BJ (cell line): ENCODE measurements around the gene CNP. TPM values are rescaled to one million over a fixed set of nuclear protein-coding genes. Genes with fewer than 3 reads are reported as not detected.
"Not testable (repeated sequence)": the region's sequence is repeated elsewhere in the genome, so short reads cannot be mapped to it uniquely, and the experiment has no call there.

Experiments used
- CTCF ChIA-PET: fragments of 350-600 bp; formaldehyde crosslinking; extraction: SDS; loops from one replicate; lab custom pipeline; 2021; ENCODE audit warnings: antibody characterized with exemption, inconsistent platforms; lab: Yijun Ruan, JAX
- POLR2A ChIA-PET: fragments of 300-600 bp; sonication (Branson Sonifier 250); formaldehyde crosslinking; extraction: SDS; loops from one replicate; lab custom pipeline; 2021; ENCODE audit warnings: antibody characterized with exemption; lab: Charles Lee
- DNase-seq: peaks from one replicate; pipeline ENCODE4 v3.0.0-alpha.2; 2011; ENCODE audit warnings: low read depth
- H3K27me3 ChIP-seq: 2 replicates; pipeline ENCODE4 v1.6.0; 2011; ENCODE audit warnings: low read length; ENCODE audit not compliant: control insufficient read depth, insufficient read depth
- H3K36me3 ChIP-seq: 2 replicates; pipeline ENCODE4 v1.5.1; 2011; ENCODE audit warnings: low read length; ENCODE audit not compliant: control insufficient read depth, insufficient read depth
- H3K4me3 ChIP-seq: 2 replicates; pipeline ENCODE4 v1.5.1; 2011; ENCODE audit warnings: low read depth, mild to moderate bottlenecking, control low read depth, low read length
- polyA plus RNA-seq: library from polyadenylated mRNA; depleted of rRNA; stranded (reverse); fragments of >200 nt; gene quantifications from 2 replicates; pipeline ENCODE4 v1.2.3, GENCODE V29; 2011
- TF ChIP-seq, protein P1 (sequence below): IDR thresholded peaks from 2 replicates; pipeline ENCODE4 v1.5.1; 2011; ENCODE audit warnings: low read depth, mild to moderate bottlenecking, control low read depth, inconsistent platforms, low read length, moderate library complexity; ENCODE audit not compliant: insufficient read depth

The CNP gene
- polyA plus RNA-seq, 1 experiment: 66.2 TPM

DNA sequence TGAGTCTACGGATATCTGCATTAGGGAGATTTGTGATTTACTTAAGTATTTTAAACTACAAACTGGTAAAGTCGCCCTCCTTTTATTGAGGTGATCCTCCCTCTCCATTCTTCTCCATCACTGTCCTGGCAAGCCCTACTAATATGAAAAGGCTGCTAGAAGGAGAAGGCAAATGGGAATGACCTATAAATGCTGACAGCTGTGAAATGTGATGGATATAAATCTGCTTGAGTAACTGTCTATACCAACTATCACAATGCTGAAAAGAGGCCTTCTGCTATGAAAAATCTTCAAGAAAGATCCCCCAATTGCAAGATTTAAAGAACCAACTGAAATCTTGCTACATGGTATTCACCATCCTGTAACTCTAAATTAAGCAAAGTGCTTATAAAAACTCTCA is 35.1 kb downstream of the CNP start:
- TF ChIP-seq, protein P1, sequence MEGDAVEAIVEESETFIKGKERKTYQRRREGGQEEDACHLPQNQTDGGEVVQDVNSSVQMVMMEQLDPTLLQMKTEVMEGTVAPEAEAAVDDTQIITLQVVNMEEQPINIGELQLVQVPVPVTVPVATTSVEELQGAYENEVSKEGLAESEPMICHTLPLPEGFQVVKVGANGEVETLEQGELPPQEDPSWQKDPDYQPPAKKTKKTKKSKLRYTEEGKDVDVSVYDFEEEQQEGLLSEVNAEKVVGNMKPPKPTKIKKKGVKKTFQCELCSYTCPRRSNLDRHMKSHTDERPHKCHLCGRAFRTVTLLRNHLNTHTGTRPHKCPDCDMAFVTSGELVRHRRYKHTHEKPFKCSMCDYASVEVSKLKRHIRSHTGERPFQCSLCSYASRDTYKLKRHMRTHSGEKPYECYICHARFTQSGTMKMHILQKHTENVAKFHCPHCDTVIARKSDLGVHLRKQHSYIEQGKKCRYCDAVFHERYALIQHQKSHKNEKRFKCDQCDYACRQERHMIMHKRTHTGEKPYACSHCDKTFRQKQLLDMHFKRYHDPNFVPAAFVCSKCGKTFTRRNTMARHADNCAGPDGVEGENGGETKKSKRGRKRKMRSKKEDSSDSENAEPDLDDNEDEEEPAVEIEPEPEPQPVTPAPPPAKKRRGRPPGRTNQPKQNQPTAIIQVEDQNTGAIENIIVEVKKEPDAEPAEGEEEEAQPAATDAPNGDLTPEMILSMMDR: no peak
- no peak for DNase-seq
- Histone ChIP-seq H3K27me3 (no peaks in the 10 kb centered on the region), H3K4me3 (no peak overlapping the region), H3K36me3 (peaks cover 12% of the 10 kb centered on the region)
- CTCF ChIA-PET: no interaction called here
- POLR2A ChIA-PET: interaction anchor here (1.0 kb wide), 1 partner anchor 14 kb away, joined by 3 read pairs; no protein-coding TSS in a partner anchor

DNA sequence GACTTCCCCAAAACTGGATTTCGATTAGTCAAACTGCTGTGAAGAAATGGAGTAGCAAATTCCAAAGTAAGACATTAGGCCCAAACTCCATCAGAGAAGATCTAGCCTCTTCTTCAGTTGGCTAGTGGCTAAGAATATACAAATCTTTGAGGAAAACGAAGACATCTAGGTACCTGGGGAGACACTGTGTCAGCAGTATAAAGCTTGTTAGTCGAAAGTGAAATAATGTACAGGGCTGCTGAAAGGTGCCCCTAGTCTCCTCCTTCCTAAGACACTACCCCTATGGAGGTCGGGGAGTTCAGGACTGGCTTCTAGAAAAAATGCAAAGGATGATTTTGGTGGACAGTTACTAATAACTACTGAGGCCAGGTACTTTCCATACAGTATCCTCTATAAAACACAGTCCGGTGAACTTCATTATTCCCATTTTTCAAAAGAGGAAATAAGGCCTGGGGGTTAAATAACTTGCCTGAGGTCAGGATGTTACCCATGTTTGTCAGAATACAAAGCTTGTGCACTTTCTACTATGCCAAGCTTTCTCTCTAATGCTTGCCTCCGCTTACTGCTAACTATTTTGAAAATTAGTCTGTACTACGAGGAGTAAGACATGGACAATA is 35.7 kb downstream of the CNP start:
- CTCF ChIA-PET: interaction anchor here (1.2 to 1.4 kb wide), 2 partner anchors 16 to 36 kb away, joined by 3 to 4 read pairs; partner anchors contain the start of genes CNP and DNAJC7
- H3K4me3 ChIP-seq: no peak overlapping the region
- POLR2A ChIA-PET: interaction anchor here (1.0 kb wide), 2 partner anchors 13 to 15 kb away, joined by 3 to 4 read pairs; partner anchors contain the start of gene DNAJC7
- H3K36me3 ChIP-seq: peaks cover 8% of the 10 kb centered on the region
- no peaks in the 10 kb centered on the region for H3K27me3 ChIP-seq
- no peak for DNase-seq
- TF ChIP-seq, protein P1: no peak

DNA sequence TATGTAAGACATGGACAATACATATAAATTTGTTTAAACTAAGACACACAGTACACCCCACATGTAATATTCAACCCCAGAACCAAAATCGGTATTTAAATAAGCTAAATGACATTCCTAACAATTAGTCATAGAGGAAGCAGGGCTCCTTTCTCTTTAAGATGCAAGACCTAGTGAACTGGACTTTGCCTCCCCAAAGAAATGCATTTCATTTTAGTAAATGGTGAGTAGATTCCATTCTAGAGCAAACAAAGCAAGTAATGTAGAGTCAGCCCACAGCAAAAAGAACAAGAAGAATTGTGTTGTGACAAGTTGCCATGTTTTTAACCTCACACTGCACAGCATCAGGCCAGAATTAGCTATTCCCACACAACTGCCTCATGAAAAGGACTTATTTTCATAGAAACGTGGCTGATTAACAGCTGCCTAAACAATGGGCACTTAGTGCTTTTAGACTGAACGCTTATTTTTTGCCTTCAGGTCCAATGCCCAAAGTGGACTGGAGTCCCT is 36.3 kb downstream of the CNP start:
- H3K4me3 ChIP-seq: no peak overlapping the region
- CTCF ChIA-PET: interaction anchor here (1.2 to 2.3 kb wide), 3 partner anchors 15 to 37 kb away, joined by 3 to 9 read pairs (median 4); partner anchors contain the start of genes CNP and DNAJC7
- POLR2A ChIA-PET: interaction anchor here (0.6 to 1.0 kb wide), 3 partner anchors 13 to 15 kb away, joined by 3 to 4 read pairs (median 4); partner anchors contain the start of gene DNAJC7
- TF ChIP-seq, protein P1: no peak
- H3K27me3 ChIP-seq: no peaks in the 10 kb centered on the region
- peaks cover 5% of the 10 kb centered on the region for H3K36me3 ChIP-seq
- no peak for DNase-seq

DNA sequence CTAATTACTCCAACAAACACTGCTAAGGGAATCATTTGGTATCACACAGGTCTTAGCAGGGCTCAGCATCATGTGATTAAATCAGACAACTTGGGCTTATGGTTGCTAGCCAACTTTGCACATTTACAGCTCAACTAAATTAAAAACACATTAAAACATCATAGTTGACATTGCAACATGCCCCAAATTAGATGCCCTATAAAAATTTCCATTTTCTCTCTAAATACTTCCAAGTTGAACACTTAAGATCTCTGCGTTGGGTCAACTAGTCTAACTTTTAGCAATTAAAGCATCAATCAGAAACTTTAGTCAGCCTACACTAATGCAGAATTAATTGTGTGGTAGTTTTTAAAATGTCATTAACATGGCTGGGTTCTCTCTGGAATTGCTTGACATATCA is 38.6 kb downstream of the CNP start:
- Histone ChIP-seq H3K4me3 (no peak overlapping the region), H3K27me3 (no peaks in the 10 kb centered on the region), H3K36me3 (peaks cover 1% of the 10 kb centered on the region; the same call in 1 of the 2 replicates)
- TF ChIP-seq, protein P1: no peak
- ChIA-PET CTCF (interaction anchor here (2.3 kb wide), 1 partner anchor 20 kb away, joined by 9 read pairs; no protein-coding TSS in a partner anchor), POLR2A (no interaction called here)
- DNase-seq: peak; percentile 59

DNA sequence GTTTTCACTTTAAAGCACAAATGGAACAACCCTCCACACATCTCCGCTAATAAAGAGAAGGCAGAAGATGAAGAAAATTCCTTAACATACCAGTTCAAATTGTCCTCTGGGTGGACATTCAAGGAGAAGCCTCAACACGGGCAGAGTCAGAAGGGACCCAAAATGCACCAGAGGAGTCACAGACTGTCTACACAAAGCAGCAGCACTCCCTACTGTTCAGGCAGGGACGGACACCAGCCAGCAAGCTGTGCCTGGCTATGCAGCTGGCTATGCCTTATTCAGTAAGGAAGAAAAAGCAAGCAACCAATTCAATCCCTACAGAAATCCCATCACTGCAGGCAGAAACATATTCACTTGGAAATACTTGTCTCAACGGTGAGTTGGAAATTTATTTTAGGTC is 42.6 kb downstream of the CNP start:
- Histone ChIP-seq H3K4me3 (no peak overlapping the region), H3K27me3 (no peaks in the 10 kb centered on the region), H3K36me3 (no peaks in the 10 kb centered on the region)
- TF ChIP-seq, protein P1: 0 out of 2 replicates have a peak, but pooled peaks have one; percentile 2
- CTCF ChIA-PET: interaction anchor here (1.2 to 1.8 kb wide), 2 partner anchors 11 to 50 kb away, joined by 4 to 5 read pairs; partner anchors contain the start of gene NKIRAS2
- no peak for DNase-seq
- POLR2A ChIA-PET: no interaction called here

DNA sequence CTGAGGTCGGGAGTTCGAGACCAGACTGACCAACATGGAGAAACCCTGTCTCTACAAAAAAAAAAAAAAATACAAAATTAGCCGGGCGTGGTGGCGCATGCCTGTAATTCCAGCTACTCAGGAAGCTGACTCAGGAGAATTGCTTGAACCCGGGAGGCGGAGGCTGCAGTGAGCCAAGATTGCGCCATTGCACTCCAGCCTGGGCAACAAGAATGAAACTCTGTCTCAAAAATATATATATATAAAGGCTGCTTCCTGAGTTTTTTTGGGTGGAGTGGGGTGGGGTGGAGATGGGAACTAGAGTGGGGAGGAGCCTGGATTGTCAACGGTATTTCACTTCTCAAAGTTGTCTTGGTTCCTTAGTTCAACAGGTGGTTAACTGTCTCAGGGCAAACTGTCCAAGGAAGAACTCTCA is 43.7 kb downstream of the CNP start:
- not testable (repeated sequence) for H3K36me3 ChIP-seq, H3K27me3 ChIP-seq, H3K4me3 ChIP-seq, DNase-seq
- ChIA-PET POLR2A (interaction anchor here (0.7 kb wide), 1 partner anchor 25 kb away, joined by 4 read pairs; no protein-coding TSS in a partner anchor), CTCF (interaction anchor here (0.6 kb wide), 1 partner anchor 110 kb away, joined by 3 read pairs; no protein-coding TSS in a partner anchor)
